GM12865 (cell line): ENCODE measurements around the gene CCDC87.

ENCODE experiments used
- DNase-seq: peaks from one replicate; pipeline ENCODE4 v3.0.0; 2010; ENCODE audit warnings: low read depth
- H3K4me3 ChIP-seq: 2 replicates; pipeline ENCODE4 v1.5.1; 2011; ENCODE audit warnings: mild to moderate bottlenecking, low read depth, low read length, control low read depth
- TF ChIP-seq, protein P1 (sequence below): IDR thresholded peaks from 2 replicates; pipeline ENCODE4 v1.5.1; 2011; ENCODE audit warnings: low read length, control low read depth, low read depth, inconsistent platforms; ENCODE audit not compliant: insufficient read depth; ENCODE audit errors: missing control alignments

Gene CCDC87

GRCh38 chr11:66554602-66555001 is 38.3 kb downstream of the CCDC87 start:
- no peak for DNase-seq
- TF ChIP-seq, protein P1, sequence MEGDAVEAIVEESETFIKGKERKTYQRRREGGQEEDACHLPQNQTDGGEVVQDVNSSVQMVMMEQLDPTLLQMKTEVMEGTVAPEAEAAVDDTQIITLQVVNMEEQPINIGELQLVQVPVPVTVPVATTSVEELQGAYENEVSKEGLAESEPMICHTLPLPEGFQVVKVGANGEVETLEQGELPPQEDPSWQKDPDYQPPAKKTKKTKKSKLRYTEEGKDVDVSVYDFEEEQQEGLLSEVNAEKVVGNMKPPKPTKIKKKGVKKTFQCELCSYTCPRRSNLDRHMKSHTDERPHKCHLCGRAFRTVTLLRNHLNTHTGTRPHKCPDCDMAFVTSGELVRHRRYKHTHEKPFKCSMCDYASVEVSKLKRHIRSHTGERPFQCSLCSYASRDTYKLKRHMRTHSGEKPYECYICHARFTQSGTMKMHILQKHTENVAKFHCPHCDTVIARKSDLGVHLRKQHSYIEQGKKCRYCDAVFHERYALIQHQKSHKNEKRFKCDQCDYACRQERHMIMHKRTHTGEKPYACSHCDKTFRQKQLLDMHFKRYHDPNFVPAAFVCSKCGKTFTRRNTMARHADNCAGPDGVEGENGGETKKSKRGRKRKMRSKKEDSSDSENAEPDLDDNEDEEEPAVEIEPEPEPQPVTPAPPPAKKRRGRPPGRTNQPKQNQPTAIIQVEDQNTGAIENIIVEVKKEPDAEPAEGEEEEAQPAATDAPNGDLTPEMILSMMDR, result no peak

GRCh38 chr11:66550887-66551286 is 42.0 kb downstream of the CCDC87 start:
- H3K4me3 ChIP-seq, result no peak overlapping the region
- TF ChIP-seq, protein P1, result no peak
- no peak for DNase-seq

More at GRCh38 chr11:66554602-66555001, 38.3 kb downstream of the CCDC87 start:
- H3K4me3 ChIP-seq, result no peak overlapping the region

DNA sequence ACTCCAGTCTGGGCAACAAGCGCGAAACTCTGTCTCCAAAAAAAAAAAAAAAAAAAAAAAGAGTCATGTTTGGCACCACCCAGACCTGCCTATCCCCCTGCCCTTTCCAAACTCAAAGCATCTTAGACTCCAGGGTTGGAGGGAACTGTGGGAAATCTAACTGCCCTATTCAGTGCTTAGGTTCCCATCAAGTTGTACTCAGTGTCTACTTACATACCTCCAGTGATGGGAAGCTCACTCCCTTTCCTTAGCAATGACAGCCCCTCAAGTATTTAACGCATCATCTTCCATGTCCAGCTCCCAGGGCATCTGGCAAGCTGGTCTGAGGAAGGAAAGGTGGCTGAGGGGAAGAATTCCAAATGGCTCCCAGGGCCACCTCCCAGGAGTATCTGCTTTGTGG is 43.2 kb downstream of the CCDC87 start:
- DNase-seq, result no peak
- TF ChIP-seq, protein P1, result no peak
- no peak overlapping the region for H3K4me3 ChIP-seq

GRCh38 chr11:66548774-66549630 is 43.9 kb downstream of the CCDC87 start:
- no peak overlapping the region for H3K4me3 ChIP-seq
- TF ChIP-seq, protein P1, result no peak
- DNase-seq, result no peak

GRCh38 chr11:66548041-66548440 is 44.8 kb downstream of the CCDC87 start:
- no peak overlapping the region for H3K4me3 ChIP-seq
- TF ChIP-seq, protein P1, result no peak
- DNase-seq, result no peak

DNA sequence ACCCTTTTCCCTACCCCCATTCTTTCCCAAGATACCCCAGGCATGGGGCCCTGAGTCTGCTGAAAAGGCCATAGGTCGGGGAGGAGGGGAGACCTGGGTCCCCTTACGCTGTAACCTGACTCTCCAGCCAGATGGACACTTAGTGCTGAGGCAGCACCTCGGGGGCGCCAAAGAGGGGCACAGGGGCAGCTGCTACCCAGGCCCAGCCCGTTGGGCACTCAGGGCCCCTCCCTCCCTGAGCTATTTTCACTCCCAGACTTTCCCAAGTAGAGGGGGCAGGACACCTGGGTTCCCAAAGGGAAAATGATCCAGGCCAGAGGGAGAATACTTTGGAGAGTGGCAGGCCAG is 45.2 kb downstream of the CCDC87 start:
- TF ChIP-seq, protein P1, result no peak
- no peak for DNase-seq
- H3K4me3 ChIP-seq, result no peak overlapping the region
